ENCODE results near the gene PRPF6.
A peak's percentile ranks its signal among the peaks of the same experiment; 100 is the strongest.

The PRPF6 gene

DNA sequence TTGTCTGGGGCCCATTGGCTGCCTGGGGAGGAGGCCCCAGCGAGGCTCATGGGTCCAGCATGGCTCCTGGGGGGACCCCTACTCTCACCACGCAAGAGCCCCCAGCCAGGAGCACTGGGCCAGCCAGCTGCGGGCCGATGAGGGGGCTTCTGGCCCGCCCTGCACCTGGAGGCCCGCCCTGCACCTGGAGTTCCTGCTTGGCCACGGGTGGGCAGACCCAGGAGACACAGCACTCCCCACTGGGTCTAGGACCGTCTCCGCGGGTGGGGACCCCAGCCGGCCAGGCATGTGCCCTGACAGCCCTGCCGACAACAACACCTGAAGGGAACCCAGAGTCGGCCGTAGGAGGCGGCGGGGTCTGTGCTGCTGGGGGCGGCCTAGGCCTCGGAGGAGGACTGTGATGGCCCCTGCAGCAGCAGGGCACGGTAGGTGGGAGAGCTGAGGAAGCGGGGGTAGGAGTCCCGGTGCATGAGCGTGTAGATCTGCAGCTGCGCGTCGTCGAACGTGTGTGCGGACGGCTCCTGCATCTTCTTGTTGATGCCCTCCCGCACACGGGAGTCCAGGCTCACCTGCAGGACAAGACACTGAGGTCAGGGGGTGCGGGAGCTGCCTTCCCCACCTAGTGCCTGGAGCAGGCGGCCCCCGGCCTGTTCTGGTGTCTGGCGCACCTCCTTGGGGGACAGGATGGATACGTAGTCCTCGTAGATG, 92.7 kb downstream of the PRPF6 start:
- DNase-seq: no peak

DNA sequence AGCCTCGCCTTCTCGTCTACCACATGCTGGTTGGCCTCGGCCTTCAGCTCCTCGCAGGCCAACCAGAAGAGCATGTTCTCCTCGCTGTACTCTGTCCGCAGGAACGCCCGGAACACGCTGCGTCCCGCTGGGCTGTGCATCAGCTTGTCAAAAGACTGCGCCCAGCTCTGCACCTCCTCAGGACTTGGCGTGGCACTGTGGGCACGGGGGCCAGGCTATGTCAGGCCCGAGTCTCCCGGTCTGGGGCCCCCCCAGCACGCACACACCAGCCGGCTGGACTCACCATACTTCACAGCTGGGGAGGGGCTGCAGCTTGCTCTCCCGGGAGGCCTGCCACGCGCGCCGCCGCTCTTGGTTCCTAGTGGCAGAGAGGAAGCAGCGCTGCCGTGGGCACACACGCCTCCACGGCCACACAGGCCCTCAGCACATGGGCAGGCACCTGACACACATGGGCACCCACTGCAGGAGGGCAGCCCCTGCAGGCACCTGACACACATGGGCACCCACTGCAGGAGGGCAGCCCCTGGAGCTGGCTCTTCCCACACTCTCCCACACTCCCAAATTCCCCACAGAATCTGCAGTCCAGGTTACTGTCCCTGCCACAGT, 93.4 kb downstream of the PRPF6 start:
- DNase-seq: no peak

DNA sequence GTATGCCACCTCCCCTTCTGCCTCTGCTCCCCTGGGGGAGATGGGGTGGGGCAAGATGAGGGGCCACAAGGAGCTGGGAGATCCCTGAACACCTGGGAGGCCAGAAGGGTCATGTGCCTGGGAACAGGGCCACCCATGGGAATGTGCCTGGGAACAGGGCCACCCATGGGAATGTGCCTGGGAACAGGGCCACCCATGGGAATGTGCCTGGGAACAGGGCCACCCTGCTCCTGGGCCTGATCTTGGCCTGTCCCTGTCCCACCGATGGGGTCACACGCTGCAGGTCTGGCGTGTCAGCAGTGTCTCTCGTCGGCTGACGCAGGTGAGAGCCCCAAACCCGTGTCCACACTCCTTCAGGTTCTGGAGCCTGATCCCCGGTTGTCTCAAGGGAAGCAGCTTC, 94.0 kb downstream of the PRPF6 start:
- no peak for DNase-seq

GRCh38 chr20:64075556-64075955, 94.6 kb downstream of the PRPF6 start:
- DNase-seq: no peak

DNA sequence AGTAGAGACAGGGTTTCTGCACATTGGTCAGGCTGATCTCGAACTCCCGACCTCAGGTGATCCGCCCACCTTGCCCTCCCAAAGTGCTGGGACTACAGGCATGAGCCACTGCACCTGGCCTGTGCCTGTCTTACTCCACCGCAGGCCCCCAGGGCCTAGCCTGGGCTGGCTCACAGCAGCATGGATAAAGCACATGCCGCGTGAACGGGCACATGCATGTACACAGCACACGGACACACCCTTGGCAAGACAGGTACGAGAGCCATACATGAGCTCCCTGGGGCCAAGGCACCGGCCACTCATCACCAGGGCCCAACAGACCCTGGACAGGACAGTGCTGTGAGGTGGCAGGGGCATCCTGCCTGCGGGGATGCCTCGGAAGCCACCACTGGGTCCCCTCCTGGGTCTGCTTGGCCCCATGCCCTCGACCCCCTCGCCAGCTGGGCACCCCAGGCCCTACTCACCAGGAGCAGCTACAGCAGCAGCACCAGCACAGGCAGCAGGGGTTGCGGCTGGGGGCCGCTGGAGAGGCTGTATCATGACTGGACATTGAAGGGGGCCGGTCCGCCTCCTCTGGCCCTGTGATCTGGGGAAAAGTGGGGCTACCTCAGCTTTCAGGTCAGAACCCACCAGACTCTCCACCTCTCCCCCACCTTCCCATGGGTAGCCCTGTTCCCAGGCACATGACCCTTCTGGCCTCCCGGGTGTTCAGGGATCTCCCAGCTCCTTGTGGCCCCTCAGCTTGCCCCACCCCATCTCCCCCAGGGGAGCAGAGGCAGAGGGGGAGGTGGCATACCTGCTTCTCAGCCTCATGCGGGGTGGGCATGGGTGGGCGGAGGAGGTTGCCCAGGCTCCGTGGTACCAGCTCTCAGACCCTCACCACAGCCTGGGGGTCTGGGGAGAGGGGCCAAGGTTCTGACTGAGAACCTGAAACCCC, 95.4 kb downstream of the PRPF6 start:
- DNase-seq: no peak

- peak in 7 of 56 donors; percentile 10 to 42 (median 24) for DNase-seq
These were observed 96.2 kb downstream of the PRPF6 start for GRCh38 chr20:64077094-64077493.

- DNase-seq: no peak
These were observed 96.6 kb downstream of the PRPF6 start for GRCh38 chr20:64077541-64077875.

DNA sequence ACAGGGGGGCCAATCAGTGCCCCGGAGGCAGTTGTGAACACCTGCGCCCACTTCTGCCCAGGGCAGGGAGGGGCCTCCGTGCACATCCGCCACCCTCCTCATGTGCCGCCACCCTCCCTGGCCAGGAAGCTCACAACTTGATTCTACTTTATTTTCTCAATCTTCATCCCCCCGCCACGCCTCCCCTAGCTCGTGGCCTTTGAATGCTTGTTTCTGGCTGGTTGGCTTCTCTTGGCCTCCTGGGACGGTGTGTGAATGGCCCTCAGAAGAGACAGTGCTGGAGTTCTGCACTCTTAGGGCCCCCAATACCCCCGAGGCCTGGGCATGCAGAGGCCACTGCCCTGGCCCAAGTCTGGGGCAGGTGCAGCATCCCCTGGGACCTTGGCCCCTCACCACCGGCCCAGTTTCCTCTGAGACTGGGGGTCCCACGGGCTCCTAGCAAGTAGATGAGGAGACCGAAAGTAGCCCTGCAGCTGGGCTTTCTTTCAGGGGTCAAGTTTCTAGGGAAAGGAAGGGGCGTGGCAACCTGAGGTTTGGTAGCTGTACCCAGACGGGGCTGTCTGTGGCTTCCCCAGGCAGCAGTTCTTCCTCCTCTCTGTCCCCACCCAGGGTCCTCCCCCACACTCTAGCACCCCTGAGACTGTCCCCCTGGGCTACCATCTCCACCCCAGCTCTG, 97.1 kb downstream of the PRPF6 start:
- peak in 1 of 56 donors; percentile 24 for DNase-seq

DNA sequence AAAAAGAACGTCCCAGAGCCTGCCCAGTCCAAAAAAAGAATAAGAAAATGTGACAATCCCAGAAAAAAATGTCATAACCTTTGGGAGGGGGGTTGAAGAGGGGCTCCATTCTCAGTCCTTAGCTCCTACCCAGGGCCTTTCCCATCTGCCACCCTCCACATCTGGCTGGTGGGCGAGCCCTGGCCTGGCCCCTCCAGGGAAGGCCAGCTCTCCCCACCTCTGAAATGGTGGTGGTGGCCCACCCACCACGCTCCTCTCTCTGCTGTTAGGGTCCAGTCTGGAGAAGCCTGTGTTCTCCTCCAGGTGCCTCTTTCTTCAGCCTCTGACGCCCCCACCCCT, 98.0 kb downstream of the PRPF6 start:
- no peak for DNase-seq

DNA sequence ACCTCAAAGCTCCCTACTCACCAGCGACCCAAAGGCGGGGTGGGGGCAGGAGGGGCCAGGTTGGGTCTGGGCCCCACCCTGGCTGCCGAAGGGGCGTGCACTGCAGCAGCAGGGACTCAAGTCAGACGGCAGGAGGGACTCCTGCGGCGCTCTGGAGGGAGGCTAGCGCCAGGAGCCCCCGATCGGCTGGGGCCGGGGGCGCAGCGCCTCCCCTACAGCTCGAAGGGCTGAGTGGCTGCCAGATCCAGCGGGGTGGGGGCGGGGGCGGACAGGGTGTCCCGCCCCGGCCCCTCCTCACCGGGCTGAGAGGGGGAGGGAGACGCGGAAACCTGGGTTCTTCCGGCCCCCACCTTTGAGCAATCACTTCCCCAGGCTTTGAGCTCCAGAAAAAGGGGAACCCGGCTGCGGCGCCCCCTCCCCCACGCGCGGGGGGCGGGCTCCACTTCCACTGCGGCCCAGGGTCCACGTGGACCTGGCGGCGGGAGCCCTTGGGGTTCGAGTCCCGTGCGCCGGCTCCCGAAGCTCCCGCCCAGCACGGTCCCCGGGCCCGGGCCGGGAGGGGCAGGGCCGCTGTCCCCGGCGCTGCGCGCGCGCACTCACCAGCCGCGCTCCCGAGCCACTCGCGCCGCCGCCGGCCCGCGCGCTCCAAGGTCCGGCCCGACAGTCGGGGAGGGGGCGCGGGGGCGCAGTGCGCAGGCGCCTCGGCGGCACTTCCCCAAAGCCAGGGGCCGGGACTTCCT, 98.5 kb downstream of the PRPF6 start, which contains the start of gene RGS19:
RGS19 (minus strand) TSS at position 246 of the 740 bp plus-strand sequence. CDS start 2,632 bp downstream, outside the sequence.
- peak in 43 of 56 donors; percentile 11 to 83 (median 48) for DNase-seq

- DNase-seq: peak in 2 of 56 donors; percentile 40 to 70
These were observed 99.3 kb downstream of the PRPF6 start, which contains the start of gene OPRL1 for GRCh38 chr20:64080013-64080812. Gene OPRL1, plus strand, starts transcription at chr20:64080082. Its CDS starts 12,639 bp downstream, at chr20:64092721.

DNA sequence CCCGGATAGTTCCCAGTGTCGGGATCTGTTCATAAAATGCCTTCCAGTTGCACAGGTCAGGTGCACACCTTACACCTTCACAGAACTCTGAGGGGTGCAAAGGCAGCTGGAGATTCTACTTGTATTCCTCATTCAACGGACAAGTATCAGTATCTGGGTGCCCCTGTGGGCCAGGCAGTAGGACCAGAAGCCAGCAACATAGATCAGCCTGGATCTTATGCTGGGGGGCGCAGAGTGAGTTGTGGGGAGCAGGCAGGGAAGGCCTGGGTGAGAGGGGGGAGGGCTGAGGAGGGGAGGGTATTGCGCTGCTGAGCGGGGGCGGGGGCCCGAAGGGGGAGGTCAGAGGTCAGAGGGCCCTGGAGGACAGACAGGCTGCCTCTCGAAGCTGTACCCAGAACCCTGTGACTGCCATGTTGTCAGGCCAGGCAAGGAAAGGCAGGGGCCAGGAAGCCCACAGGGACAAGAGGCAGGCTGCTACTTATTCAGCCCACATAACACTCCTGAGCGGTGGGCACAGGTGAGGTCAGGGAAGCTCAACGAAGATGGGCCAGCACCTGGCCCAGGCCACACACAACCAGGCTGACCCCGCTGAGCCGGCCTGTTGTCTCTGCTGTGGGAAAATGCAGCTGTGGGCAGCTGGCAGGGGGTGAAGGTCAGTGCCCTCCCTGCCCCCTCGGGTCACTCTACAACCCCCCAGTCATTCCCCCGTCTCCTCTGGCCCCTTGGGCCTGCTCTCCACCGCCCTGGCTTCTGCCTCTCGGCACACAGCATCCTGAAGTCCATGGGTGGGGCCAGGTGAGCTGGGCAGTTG, 100.1 kb downstream of the PRPF6 start:
- no peak for DNase-seq

DNA sequence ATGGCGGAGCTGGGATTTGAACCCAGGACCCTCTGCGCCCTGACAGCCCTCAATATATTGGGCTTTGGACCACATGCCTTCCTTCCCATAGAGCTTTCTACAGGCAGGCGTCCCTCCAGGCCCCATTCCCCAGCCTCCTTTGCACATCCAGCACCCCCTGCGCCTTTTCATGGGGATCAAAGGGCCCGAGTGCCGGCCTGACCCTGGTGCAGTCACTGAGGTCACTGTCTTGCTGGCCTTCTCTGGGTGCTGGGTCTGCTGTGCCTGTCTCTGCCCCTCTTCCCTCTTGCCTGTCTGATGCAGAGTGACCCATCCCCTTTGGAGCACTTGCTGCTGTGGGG, 100.7 kb downstream of the PRPF6 start:
- no peak for DNase-seq

DNA sequence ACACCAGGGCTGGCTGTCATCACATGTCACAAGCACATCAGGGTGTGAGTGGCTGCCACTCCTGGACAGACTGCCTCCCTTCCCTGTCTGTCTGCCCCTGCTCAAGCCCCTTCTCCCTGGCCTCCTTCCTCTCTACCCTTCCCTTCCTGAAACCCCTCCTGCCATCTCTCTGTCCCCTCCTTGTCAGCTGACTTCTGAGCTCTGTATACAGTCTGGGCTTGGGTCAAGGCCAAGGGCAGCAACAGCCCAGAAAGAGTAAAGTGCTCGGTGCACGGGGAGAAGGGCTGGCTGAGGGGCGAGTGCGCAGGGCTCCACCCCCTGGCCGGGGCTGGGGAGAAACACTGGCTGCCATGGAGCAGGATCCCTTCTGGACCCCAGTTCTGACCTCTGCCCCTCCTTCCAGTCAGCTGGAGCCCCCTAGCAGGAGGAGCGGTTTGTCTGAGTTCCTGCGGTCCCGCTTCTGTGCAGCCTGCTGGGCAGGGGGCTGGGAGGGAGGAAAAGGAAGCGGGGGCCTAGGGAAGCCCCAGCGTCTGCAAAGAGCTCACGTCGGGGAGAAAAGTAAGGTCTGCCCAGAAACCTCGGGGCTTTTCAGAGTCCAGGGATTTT, 101.3 kb downstream of the PRPF6 start:
- DNase-seq: no peak

All from nucleus accumbens (tissue), 56 donors.